ENCODE results near the gene CREB3L1. TPM values are rescaled to one million over a fixed set of nuclear protein-coding genes. Genes with fewer than 3 reads are reported as not detected.

The CREB3L1 gene
- total and polyA plus RNA-seq, 2 of the 13 experiments (the other 11 are each of a cell fraction or from before 2014, with no cell fraction given): not detected

DNA sequence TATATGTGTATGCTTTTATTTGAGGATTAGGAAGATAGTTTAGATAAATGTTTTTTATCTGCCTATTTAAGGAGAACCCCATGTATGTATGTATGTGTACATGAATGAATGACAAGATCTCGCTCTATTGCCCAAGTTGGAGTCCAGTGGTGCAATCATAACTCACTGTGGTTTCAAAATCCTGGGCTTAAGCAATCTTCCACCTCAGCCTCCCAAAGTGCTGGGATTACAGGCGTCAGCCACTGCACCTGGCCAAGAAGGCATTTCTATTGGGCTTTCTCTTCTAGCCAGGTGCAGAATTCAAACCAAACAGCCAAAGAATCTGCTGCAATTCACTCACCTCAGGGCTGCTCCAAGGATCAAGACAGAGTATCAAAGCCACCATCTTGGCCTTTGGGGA is 44.3 kb downstream of the CREB3L1 start:
- ATAC-seq (no peak), FAIRE-seq (no peak), DNase-seq (ENCODE audit: low spot score) (no peak)
- TF ChIP-seq CEBPB (IDR thresholded peaks at IDR 0.05; ENCODE audit: borderline replicate concordance, low read depth, low read length) (peak; percentile 88), ZNF724P (CRISPR knock-in tag; IDR thresholded peaks at IDR 0.05; ENCODE audit: borderline replicate concordance) (no peak), XBP1 (CRISPR knock-in tag; IDR thresholded peaks at IDR 0.05) (no peak), DPF2 (CRISPR knock-in tag; IDR thresholded peaks at IDR 0.05; ENCODE audit: borderline replicate concordance, low read depth) (no peak)
- Histone ChIP-seq H3K36me3 (replicated peaks in 1 of 2; ENCODE audit: control insufficient read depth in 1 of 2, insufficient read depth in 2 of 2, low read length in 2 of 2) (no peaks in the 10 kb centered on the region), H3K9ac (ENCODE audit: insufficient read depth, low read depth, low read length) (no peak overlapping the region), H3K9me3 (ENCODE audit: low read length) (no peaks in the 10 kb centered on the region), H4K20me1 (ENCODE audit: insufficient read depth, low read length) (no peaks in the 10 kb centered on the region), H3K4me3 (replicated peaks in 1 of 3; ENCODE audit: insufficient read depth in 1 of 3, low read depth in 2 of 3, low read length in 3 of 3) (no peak overlapping the region), H3K27ac (ENCODE audit: extremely low read length, insufficient read depth, low read length) (no peak overlapping the region), H3K4me2 (ENCODE audit: low read depth, low read length) (no peak overlapping the region), H3K4me1 (ENCODE audit: insufficient read depth, low read length) (no peaks in the 10 kb centered on the region), H2AFZ (ENCODE audit: low read length) (no peak overlapping the region), H3K27me3 (ENCODE audit: control insufficient read depth in 1 of 2, insufficient read depth in 2 of 2, low read length in 2 of 2) (peaks cover 0 to 48% of the 10 kb centered on the region in 2 experiments; a peak in 3 of 5 replicates), H3K79me2 (ENCODE audit: insufficient read depth, low read length) (no peaks in the 10 kb centered on the region)
- CTCF ChIA-PET (ENCODE audit: low intra/inter-chr PET ratio, low total read pairs): no interaction called here
- in situ Hi-C loops (cut with HindIII; ENCODE audit: extremely low pct_ligation_motif_present, low pct_unique_long_range_greater_than_20kb) (no loop called here), intact Hi-C loops (cut with micrococcal nuclease; ENCODE audit: unreplicated experiment) (no loop called here)
- no TSS peak for BruUV-seq (replicated peaks)
- WGBS (ENCODE audit: low lambda C conversion rate): 0% methylated on average over 2 of the region's 2 CpGs
- POLR2A ChIA-PET: no interaction called here

DNA sequence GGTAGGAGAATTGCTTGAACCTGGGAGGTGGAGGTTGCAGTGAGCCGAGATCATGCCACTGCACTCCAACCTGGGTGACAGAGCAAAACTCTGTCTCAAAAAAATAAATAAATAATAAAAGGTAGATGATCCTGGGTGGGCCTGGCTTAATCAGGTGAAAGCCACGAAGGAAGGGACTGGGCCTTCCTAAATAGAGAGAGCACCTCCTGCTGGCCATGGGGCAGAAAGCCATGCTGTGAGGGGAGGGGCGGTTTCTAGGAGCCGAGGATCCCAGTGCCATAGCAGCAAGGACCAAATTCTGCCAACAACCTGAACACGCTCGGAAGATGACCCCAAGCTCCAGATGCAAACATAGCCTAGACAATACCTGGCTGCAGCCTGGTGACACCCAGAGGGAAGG is 45.3 kb downstream of the CREB3L1 start:
- DNase-seq (ENCODE audit: low spot score): no peak
- no peaks in the 10 kb centered on the region for H3K4me1 ChIP-seq (ENCODE audit: insufficient read depth, low read length)

More for the DNA sequence above, 45.3 kb downstream of the CREB3L1 start:
- no peak for FAIRE-seq
- Histone ChIP-seq H3K79me2 (ENCODE audit: insufficient read depth, low read length) (no peaks in the 10 kb centered on the region), H3K4me2 (ENCODE audit: low read depth, low read length) (no peak overlapping the region), H2AFZ (ENCODE audit: low read length) (no peak overlapping the region), H3K27ac (ENCODE audit: extremely low read length, insufficient read depth, low read length) (no peak overlapping the region), H3K4me3 (replicated peaks in 1 of 3; ENCODE audit: insufficient read depth in 1 of 3, low read depth in 2 of 3, low read length in 3 of 3) (no peak overlapping the region), H3K9ac (ENCODE audit: insufficient read depth, low read depth, low read length) (no peak overlapping the region), H3K27me3 (ENCODE audit: control insufficient read depth in 1 of 2, insufficient read depth in 2 of 2, low read length in 2 of 2) (peaks cover 2 to 45% of the 10 kb centered on the region in 2 experiments; a peak in 3 of 5 replicates), H3K36me3 (replicated peaks in 1 of 2; ENCODE audit: control insufficient read depth in 1 of 2, insufficient read depth in 2 of 2, low read length in 2 of 2) (no peaks in the 10 kb centered on the region), H3K9me3 (ENCODE audit: low read length) (no peaks in the 10 kb centered on the region), H4K20me1 (ENCODE audit: insufficient read depth, low read length) (no peaks in the 10 kb centered on the region)
- intact Hi-C loops (cut with micrococcal nuclease; ENCODE audit: unreplicated experiment) (no loop called here), in situ Hi-C loops (cut with HindIII; ENCODE audit: extremely low pct_ligation_motif_present, low pct_unique_long_range_greater_than_20kb) (no loop called here)
- ChIA-PET POLR2A (no interaction called here), CTCF (ENCODE audit: low intra/inter-chr PET ratio, low total read pairs) (no interaction called here)
- TF ChIP-seq ZNF496 (CRISPR knock-in tag; IDR thresholded peaks at IDR 0.05; ENCODE audit: insufficient replicate concordance) (no peak), ZFP36L2 (CRISPR knock-in tag; IDR thresholded peaks at IDR 0.05) (no peak)
- no peak for ATAC-seq
- WGBS (ENCODE audit: low lambda C conversion rate): 49% methylated on average over 6 of the region's 6 CpGs
- BruUV-seq (replicated peaks): no TSS peak
